ENCODE measurements around the gene NANOS1.

DNA sequence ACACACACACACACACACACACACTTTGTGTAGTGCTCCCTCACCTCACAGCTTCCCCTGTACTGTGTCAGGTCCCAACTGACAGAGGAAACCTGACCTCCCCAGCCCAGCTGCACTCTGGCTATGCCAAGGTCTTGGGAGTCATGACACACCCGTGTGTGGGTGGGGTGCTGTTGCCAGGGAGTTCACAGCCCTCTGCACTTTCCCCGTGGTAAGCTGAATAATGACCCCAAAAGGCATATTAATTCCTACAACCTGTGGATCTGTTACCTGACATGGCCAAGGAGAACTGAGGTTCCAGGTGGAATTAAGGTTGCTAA is 8.9 kb upstream of the NANOS1 start:
- no peak for TF ChIP-seq POLR2A (IDR thresholded peaks at IDR 0.05)
- TF ChIP-seq, protein P1, sequence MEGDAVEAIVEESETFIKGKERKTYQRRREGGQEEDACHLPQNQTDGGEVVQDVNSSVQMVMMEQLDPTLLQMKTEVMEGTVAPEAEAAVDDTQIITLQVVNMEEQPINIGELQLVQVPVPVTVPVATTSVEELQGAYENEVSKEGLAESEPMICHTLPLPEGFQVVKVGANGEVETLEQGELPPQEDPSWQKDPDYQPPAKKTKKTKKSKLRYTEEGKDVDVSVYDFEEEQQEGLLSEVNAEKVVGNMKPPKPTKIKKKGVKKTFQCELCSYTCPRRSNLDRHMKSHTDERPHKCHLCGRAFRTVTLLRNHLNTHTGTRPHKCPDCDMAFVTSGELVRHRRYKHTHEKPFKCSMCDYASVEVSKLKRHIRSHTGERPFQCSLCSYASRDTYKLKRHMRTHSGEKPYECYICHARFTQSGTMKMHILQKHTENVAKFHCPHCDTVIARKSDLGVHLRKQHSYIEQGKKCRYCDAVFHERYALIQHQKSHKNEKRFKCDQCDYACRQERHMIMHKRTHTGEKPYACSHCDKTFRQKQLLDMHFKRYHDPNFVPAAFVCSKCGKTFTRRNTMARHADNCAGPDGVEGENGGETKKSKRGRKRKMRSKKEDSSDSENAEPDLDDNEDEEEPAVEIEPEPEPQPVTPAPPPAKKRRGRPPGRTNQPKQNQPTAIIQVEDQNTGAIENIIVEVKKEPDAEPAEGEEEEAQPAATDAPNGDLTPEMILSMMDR (IDR thresholded peaks at IDR 0.05) = no peak
